ENCODE measurements around the gene DNPH1. TPM values are rescaled to one million over a fixed set of nuclear protein-coding genes. Genes with fewer than 3 reads are reported as not detected.

Gene DNPH1
- total RNA-seq, 1 experiment from 2014 or later, result 47.0 TPM

DNA sequence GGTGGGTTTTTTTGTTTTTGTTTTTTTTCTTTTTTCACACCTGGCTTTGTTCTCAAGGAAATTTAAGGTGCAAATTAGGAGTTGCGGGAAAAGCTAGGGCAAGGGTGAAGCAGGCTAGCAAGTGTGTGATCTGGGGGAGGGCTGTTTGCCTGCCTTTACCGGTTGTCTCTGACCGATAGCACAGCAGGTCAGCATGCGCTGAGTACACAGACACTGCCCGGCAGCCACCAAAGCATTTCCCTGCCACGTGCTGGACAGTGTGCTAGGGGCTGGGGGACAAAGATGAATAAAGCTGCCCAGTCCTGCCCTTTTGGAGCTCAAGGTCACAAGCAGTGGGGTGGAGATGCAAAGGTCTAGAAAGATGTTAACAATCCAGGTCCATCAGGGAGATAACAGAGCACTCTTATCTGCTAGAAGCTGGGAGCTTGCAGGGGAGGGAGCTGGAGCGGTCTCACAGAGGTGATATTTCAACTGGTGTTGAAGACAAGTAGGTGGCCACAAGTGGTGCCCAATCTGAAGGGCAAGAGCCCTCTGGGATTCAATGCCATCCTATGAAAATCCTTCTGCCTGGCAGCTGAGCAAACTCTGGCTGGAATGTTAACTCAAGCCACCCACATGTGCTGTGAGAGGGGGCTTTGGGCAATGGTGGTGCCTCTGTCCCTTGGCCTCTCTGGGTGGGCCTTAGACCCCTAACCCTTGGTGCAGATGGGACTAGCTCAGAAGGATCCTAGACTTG, 38.5 kb upstream of the DNPH1 start:
- TF ChIP-seq, protein P1, sequence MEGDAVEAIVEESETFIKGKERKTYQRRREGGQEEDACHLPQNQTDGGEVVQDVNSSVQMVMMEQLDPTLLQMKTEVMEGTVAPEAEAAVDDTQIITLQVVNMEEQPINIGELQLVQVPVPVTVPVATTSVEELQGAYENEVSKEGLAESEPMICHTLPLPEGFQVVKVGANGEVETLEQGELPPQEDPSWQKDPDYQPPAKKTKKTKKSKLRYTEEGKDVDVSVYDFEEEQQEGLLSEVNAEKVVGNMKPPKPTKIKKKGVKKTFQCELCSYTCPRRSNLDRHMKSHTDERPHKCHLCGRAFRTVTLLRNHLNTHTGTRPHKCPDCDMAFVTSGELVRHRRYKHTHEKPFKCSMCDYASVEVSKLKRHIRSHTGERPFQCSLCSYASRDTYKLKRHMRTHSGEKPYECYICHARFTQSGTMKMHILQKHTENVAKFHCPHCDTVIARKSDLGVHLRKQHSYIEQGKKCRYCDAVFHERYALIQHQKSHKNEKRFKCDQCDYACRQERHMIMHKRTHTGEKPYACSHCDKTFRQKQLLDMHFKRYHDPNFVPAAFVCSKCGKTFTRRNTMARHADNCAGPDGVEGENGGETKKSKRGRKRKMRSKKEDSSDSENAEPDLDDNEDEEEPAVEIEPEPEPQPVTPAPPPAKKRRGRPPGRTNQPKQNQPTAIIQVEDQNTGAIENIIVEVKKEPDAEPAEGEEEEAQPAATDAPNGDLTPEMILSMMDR (conservative IDR thresholded peaks at IDR 0.05), result no peak
- H3K9me3 ChIP-seq (ENCODE audit: control insufficient read depth, low read depth, low read length), result no peaks in the 10 kb centered on the region
- no peak overlapping the region for H3K14ac ChIP-seq (ENCODE audit: insufficient read depth, low read length)
- no peak overlapping the region for H3K4me2 ChIP-seq (ENCODE audit: insufficient read depth, insufficient read length, low read length)
- no peak overlapping the region for H3K18ac ChIP-seq (ENCODE audit: insufficient read length, low read depth, low read length)
- no peak overlapping the region for H3K27ac ChIP-seq (ENCODE audit: insufficient read length, low read depth, low read length)
- no peak overlapping the region for H2BK20ac ChIP-seq (ENCODE audit: low read depth, low read length, poor library complexity, severe bottlenecking)
- H4K91ac ChIP-seq (ENCODE audit: insufficient read length, low read depth, low read length), result no peak overlapping the region
- no peak overlapping the region for H2AK5ac ChIP-seq (ENCODE audit: insufficient read length, low read length)
- no peak overlapping the region for H2BK15ac ChIP-seq (ENCODE audit: low read depth, low read length)
- H3K9ac ChIP-seq (ENCODE audit: extremely low read depth, insufficient read length, low read length), result no peak overlapping the region
- Mint-ChIP-seq H3K4me1 (peaks cover 22 to 40% of the 10 kb centered on the region in 2 experiments), H3K9me3 (no peaks in the 10 kb centered on the region; a peak in 1 of 5 replicates), H3K36me3 (ENCODE audit: insufficient read depth in 1 of 3, low read depth in 3 of 3) (no peaks in the 10 kb centered on the region; a peak in 1 of 7 replicates), H3K27ac (no peak overlapping the region), H3K27me3 (ENCODE audit: low read depth) (peaks cover 48% of the 10 kb centered on the region), H3K4me3 (peak overlapping the region in 1 of 2 experiments; percentile 60; a peak in 3 of 5 replicates)
- peaks cover 12% of the 10 kb centered on the region for H3K27me3 ChIP-seq (ENCODE audit: insufficient read depth, low read length)
- H4K20me1 ChIP-seq (ENCODE audit: control insufficient read depth, insufficient read depth, insufficient read length), result no peaks in the 10 kb centered on the region
- no peak overlapping the region for H2BK5ac ChIP-seq (ENCODE audit: insufficient read length, low read length)
- H3K4ac ChIP-seq (ENCODE audit: low read depth, low read length), result no peak overlapping the region
- no peak overlapping the region for H3K56ac ChIP-seq (ENCODE audit: insufficient read length, low read depth, low read length)
- H3K79me2 ChIP-seq (ENCODE audit: insufficient read depth, low read length), result no peaks in the 10 kb centered on the region
- no peak for DNase-seq
- H2AFZ ChIP-seq (ENCODE audit: low read length), result no peak overlapping the region
- H3K23ac ChIP-seq (ENCODE audit: insufficient read length, low read depth, low read length), result no peak overlapping the region
- no peaks in the 10 kb centered on the region for H3K23me2 ChIP-seq (ENCODE audit: insufficient read length, low read depth, low read length, poor library complexity, severe bottlenecking)
- no peaks in the 10 kb centered on the region for H3K79me1 ChIP-seq (ENCODE audit: insufficient read depth, low read depth, low read length, poor library complexity, severe bottlenecking)
- peaks cover 10% of the 10 kb centered on the region; the same call in 1 of the 2 replicates for H3K4me1 ChIP-seq (ENCODE audit: insufficient read depth, low read length)
- no peak overlapping the region for H2BK12ac ChIP-seq (ENCODE audit: insufficient read length, low read depth, low read length)
- no peak overlapping the region for H2BK120ac ChIP-seq (ENCODE audit: low read depth, low read length, poor library complexity, severe bottlenecking)
- H4K5ac ChIP-seq (ENCODE audit: insufficient read length, low read depth, low read length), result no peak overlapping the region
- WGBS (ENCODE audit: extremely low coverage, insufficient read length, low lambda C conversion rate), result no CpG with 5 or more reads among the region's 7 CpGs
- no peak overlapping the region for H4K8ac ChIP-seq (replicated peaks; ENCODE audit: insufficient read length, low read depth, low read length)
- H3T11ph ChIP-seq (ENCODE audit: low read length), result no peak overlapping the region
